Parathyroid adenoma (tissue), 2 donors: ENCODE measurements around the gene MAP4.
A peak's percentile ranks its signal among the peaks of the same experiment; 100 is the strongest.

Experiments used
- H2AFZ ChIP-seq: fragments of 300-600 bp; sonication (generic); one replicate; pipeline ENCODE4 v1.7.0; 2017; ENCODE audit warnings: antibody characterized with exemption, mild to moderate bottlenecking
- H3K27ac ChIP-seq: fragments of 300-600 bp; sonication (generic); one replicate; pipeline ENCODE4 v1.7.0; 2017
- H3K27me3 ChIP-seq: fragments of 300-600 bp; sonication (generic); one replicate; pipeline ENCODE4 v1.7.0; 2017; ENCODE audit warnings: low read length; ENCODE audit not compliant: control insufficient read depth, insufficient read depth
- H3K36me3 ChIP-seq: fragments of 300-600 bp; sonication (generic); one replicate; pipeline ENCODE4 v1.7.0; 2017; ENCODE audit warnings: low read length; ENCODE audit not compliant: control insufficient read depth, insufficient read depth
- H3K4me1 ChIP-seq: fragments of 300-600 bp; sonication (generic); one replicate; pipeline ENCODE4 v1.7.0; 2017; ENCODE audit warnings: control low read depth
- H3K4me2 ChIP-seq: fragments of 300-600 bp; sonication (generic); one replicate; pipeline ENCODE4 v1.7.0; 2017; ENCODE audit warnings: low read length
- H3K4me3 ChIP-seq: fragments of 300-600 bp; sonication (generic); one replicate; pipeline ENCODE4 v1.7.0; 2017; ENCODE audit warnings: low read depth, low read length
- H3K79me2 ChIP-seq: fragments of 300-600 bp; sonication (generic); one replicate; pipeline ENCODE4 v1.7.0; 2017; ENCODE audit warnings: control low read depth
- H3K9ac ChIP-seq: fragments of 300-600 bp; sonication (generic); one replicate; pipeline ENCODE4 v1.7.0; 2017; ENCODE audit warnings: mild to moderate bottlenecking
- H3K9me3 ChIP-seq: fragments of 300-600 bp; sonication (generic); one replicate; pipeline ENCODE4 v1.7.0; 2017; ENCODE audit warnings: low read length; ENCODE audit not compliant: control insufficient read depth
- TF ChIP-seq, protein P1 (sequence below): fragments of 300-600 bp; sonication (generic); IDR thresholded peaks from one replicate; pipeline ENCODE4 v1.7.0; 2017; ENCODE audit warnings: antibody characterized with exemption, mild to moderate bottlenecking
- donor health status: primary hyperparathyroidism.

The MAP4 gene

DNA sequence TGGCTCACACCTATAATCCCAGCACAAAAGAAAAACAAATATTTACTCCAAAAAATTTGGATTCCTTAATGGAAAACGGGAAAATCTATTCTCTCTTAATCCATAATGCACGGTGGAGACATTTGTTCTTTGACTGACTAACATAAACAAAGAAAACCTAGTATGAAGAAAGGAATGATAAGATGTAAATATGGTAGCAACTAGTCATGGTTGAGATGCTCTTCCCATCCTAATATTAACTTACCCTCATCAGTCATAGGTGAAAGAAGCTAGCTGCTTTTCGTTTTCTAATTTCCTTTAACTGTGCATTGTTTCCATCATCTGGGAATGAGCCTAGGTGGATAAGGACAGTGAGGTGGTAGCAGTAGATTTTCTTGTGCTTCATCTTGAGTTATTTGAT lies 22.0 kb downstream of the MAP4 start:
- Histone ChIP-seq H3K27me3 (no peaks in the 10 kb centered on the region), H2AFZ (no peak overlapping the region), H3K4me2 (no peak overlapping the region), H3K9me3 (no peaks in the 10 kb centered on the region), H3K27ac (no peak overlapping the region), H3K79me2 (peaks cover 18% of the 10 kb centered on the region), H3K4me1 (no peaks in the 10 kb centered on the region), H3K4me3 (no peak overlapping the region), H3K36me3 (no peaks in the 10 kb centered on the region), H3K9ac (no peak overlapping the region)
- TF ChIP-seq, protein P1, sequence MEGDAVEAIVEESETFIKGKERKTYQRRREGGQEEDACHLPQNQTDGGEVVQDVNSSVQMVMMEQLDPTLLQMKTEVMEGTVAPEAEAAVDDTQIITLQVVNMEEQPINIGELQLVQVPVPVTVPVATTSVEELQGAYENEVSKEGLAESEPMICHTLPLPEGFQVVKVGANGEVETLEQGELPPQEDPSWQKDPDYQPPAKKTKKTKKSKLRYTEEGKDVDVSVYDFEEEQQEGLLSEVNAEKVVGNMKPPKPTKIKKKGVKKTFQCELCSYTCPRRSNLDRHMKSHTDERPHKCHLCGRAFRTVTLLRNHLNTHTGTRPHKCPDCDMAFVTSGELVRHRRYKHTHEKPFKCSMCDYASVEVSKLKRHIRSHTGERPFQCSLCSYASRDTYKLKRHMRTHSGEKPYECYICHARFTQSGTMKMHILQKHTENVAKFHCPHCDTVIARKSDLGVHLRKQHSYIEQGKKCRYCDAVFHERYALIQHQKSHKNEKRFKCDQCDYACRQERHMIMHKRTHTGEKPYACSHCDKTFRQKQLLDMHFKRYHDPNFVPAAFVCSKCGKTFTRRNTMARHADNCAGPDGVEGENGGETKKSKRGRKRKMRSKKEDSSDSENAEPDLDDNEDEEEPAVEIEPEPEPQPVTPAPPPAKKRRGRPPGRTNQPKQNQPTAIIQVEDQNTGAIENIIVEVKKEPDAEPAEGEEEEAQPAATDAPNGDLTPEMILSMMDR, result no peak

DNA sequence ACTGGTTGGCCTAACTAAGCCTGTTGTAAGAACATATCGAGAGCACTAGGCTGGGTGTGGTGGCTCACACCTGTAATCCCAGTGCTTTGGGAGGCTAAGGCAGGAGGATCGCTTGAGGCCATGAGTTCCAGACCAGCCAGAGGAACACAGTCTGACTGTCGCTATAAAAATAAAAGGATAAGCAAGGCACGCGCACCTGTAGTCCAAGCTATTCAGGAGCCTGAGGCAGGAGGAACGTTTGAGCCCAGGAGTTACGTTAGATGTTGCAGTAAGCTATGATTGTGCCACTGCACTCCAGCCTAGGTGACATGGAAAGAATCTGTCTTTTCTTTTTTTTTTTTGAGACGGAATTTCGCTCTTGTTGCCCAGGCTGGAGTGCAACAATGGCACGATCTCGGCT lies 24.9 kb downstream of the MAP4 start:
- no peaks in the 10 kb centered on the region for H3K9me3 ChIP-seq
- no peak overlapping the region for H3K27ac ChIP-seq
- H3K27me3 ChIP-seq, result no peaks in the 10 kb centered on the region
- no peaks in the 10 kb centered on the region for H3K4me1 ChIP-seq
- H3K36me3 ChIP-seq, result no peaks in the 10 kb centered on the region
- peaks cover 12% of the 10 kb centered on the region for H3K79me2 ChIP-seq
- no peak overlapping the region for H3K9ac ChIP-seq
- H3K4me3 ChIP-seq, result no peak overlapping the region
- no peak overlapping the region for H3K4me2 ChIP-seq
- H2AFZ ChIP-seq, result no peak overlapping the region
- TF ChIP-seq, protein P1, result no peak

DNA sequence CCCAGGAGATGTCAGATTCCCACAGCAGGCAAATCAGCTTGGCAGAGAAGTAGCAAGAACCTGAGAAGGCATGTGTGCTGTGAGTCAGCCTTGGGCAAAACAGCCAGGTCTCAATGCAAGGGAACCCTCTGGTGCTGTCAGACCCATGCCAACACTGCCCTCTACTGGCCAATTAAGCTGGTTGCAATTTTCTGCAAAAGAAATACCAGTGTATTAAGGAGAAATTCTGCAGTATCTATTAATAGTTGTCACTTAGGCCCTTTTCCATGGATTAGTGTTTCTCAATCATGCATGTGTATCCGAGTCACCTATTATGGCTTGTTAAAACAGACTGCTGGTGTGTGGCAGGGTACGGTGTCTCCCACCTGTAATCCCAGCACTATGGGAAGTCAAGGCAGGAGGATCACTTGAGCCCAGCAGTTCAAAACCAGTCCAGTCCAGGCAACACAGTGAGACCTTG lies 26.2 kb downstream of the MAP4 start:
- Histone ChIP-seq H3K4me2 (no peak overlapping the region), H3K79me2 (peaks cover 3% of the 10 kb centered on the region), H3K4me3 (no peak overlapping the region), H2AFZ (no peak overlapping the region), H3K27ac (no peak overlapping the region), H3K36me3 (no peaks in the 10 kb centered on the region), H3K9ac (no peak overlapping the region), H3K4me1 (no peaks in the 10 kb centered on the region), H3K27me3 (no peaks in the 10 kb centered on the region), H3K9me3 (no peaks in the 10 kb centered on the region)
- TF ChIP-seq, protein P1, result peak; percentile 94

DNA sequence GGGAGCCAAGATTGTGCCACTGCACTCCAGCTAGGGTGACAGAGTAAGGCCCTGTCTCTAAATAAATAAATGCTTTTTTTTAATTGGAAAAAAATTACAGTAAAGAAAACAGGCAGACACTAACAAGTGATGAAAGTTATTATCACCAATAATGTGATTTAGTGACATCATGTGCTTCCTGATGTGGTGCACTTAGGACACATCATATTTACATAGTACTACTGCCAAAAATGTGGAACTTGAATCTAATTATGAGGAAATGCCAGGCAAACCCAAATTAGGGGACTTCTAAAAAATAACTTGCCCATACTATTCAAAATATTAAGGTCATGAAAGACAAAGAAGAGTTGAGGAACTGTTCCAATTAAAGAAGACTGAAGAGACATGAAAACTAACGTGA lies 30.8 kb downstream of the MAP4 start:
- Histone ChIP-seq H3K27ac (no peak overlapping the region), H3K9ac (no peak overlapping the region), H3K4me3 (no peak overlapping the region), H2AFZ (no peak overlapping the region), H3K27me3 (no peaks in the 10 kb centered on the region), H3K79me2 (peaks cover 3% of the 10 kb centered on the region), H3K4me1 (no peaks in the 10 kb centered on the region), H3K9me3 (no peaks in the 10 kb centered on the region), H3K4me2 (no peak overlapping the region), H3K36me3 (no peaks in the 10 kb centered on the region)
- TF ChIP-seq, protein P1, result no peak

DNA sequence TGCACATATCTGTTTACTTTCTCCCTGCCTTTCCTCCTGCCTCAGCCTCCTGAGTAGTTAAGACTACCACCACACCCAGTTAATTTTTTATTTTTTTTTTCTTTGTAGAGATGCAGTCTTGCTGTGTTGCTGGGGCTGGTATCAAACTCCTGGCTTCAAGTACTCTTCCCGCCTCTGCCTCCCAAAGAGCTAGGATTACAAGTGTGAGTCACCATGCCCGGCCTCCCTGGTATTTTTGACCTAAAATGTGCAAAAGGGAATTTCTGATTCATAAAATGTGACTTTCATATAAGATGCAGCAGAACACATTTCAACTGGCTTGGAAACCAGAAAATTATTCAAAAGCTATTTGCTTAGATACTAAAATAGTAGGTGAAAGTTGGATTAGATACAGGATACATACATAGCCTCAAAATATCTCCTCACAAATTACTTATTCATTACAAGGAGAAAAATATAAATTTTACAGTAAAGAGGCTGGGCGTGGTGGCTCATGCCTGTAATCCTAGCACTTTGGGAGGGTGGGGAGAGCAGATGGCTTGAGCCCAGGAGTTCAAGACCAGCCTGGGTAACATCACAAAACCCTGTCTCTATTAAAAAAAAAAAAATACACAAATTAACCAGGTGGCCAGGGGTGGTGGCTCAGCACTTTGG lies 32.0 kb downstream of the MAP4 start:
- Histone ChIP-seq H3K36me3 (no peaks in the 10 kb centered on the region), H2AFZ (no peak overlapping the region), H3K4me3 (no peak overlapping the region), H3K27ac (no peak overlapping the region), H3K9me3 (no peaks in the 10 kb centered on the region), H3K4me1 (no peaks in the 10 kb centered on the region), H3K27me3 (no peaks in the 10 kb centered on the region), H3K79me2 (no peaks in the 10 kb centered on the region), H3K9ac (no peak overlapping the region), H3K4me2 (no peak overlapping the region)
- TF ChIP-seq, protein P1, result no peak
